ENCODE results near the gene MARK1.

DNA sequence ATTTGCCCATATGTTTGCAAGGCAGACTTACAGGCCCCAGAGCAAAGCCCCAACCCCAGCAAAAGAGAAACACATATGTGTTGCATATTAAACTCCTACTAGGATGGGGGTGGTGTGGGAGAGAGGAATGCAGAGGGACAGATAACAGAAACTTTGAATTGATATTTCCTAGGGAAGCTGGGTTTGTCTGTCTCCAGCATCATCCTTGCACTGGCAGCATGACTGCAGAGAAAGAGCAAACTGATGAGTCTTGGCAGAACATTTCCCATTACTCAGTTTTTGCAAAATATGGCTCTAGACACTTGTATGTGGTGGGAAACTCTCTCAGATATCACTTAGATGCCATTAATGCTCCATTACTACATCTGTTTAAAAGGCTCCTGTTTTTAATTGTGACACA lies 43.8 kb upstream of the MARK1 start:
- TF ChIP-seq, protein P1, sequence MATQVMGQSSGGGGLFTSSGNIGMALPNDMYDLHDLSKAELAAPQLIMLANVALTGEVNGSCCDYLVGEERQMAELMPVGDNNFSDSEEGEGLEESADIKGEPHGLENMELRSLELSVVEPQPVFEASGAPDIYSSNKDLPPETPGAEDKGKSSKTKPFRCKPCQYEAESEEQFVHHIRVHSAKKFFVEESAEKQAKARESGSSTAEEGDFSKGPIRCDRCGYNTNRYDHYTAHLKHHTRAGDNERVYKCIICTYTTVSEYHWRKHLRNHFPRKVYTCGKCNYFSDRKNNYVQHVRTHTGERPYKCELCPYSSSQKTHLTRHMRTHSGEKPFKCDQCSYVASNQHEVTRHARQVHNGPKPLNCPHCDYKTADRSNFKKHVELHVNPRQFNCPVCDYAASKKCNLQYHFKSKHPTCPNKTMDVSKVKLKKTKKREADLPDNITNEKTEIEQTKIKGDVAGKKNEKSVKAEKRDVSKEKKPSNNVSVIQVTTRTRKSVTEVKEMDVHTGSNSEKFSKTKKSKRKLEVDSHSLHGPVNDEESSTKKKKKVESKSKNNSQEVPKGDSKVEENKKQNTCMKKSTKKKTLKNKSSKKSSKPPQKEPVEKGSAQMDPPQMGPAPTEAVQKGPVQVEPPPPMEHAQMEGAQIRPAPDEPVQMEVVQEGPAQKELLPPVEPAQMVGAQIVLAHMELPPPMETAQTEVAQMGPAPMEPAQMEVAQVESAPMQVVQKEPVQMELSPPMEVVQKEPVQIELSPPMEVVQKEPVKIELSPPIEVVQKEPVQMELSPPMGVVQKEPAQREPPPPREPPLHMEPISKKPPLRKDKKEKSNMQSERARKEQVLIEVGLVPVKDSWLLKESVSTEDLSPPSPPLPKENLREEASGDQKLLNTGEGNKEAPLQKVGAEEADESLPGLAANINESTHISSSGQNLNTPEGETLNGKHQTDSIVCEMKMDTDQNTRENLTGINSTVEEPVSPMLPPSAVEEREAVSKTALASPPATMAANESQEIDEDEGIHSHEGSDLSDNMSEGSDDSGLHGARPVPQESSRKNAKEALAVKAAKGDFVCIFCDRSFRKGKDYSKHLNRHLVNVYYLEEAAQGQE (IDR thresholded peaks at IDR 0.05; ENCODE audit: unreplicated experiment): no peak
- TF ChIP-seq, protein P2, sequence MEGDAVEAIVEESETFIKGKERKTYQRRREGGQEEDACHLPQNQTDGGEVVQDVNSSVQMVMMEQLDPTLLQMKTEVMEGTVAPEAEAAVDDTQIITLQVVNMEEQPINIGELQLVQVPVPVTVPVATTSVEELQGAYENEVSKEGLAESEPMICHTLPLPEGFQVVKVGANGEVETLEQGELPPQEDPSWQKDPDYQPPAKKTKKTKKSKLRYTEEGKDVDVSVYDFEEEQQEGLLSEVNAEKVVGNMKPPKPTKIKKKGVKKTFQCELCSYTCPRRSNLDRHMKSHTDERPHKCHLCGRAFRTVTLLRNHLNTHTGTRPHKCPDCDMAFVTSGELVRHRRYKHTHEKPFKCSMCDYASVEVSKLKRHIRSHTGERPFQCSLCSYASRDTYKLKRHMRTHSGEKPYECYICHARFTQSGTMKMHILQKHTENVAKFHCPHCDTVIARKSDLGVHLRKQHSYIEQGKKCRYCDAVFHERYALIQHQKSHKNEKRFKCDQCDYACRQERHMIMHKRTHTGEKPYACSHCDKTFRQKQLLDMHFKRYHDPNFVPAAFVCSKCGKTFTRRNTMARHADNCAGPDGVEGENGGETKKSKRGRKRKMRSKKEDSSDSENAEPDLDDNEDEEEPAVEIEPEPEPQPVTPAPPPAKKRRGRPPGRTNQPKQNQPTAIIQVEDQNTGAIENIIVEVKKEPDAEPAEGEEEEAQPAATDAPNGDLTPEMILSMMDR (conservative IDR thresholded peaks at IDR 0.05; ENCODE audit: low read depth in 2 of 2): no peak
- no peak for TF ChIP-seq EZH2phosphoT487 (IDR thresholded peaks at IDR 0.05; ENCODE audit: unreplicated experiment)
- no peak for TF ChIP-seq EZH2 (IDR thresholded peaks at IDR 0.05; ENCODE audit: low read depth, unreplicated experiment)
- TF ChIP-seq POLR2AphosphoS5 (IDR thresholded peaks at IDR 0.05; ENCODE audit: low read depth): no peak
- TF ChIP-seq CREB1 (CRISPR knock-in tag; IDR thresholded peaks at IDR 0.05; ENCODE audit: low read depth): no peak
- TF ChIP-seq ZNF331 (CRISPR knock-in tag; IDR thresholded peaks at IDR 0.05; ENCODE audit: low read depth): no peak
- TF ChIP-seq JUNB (IDR thresholded peaks at IDR 0.05; ENCODE audit: unreplicated experiment): no peak
- TF ChIP-seq, protein P3, sequence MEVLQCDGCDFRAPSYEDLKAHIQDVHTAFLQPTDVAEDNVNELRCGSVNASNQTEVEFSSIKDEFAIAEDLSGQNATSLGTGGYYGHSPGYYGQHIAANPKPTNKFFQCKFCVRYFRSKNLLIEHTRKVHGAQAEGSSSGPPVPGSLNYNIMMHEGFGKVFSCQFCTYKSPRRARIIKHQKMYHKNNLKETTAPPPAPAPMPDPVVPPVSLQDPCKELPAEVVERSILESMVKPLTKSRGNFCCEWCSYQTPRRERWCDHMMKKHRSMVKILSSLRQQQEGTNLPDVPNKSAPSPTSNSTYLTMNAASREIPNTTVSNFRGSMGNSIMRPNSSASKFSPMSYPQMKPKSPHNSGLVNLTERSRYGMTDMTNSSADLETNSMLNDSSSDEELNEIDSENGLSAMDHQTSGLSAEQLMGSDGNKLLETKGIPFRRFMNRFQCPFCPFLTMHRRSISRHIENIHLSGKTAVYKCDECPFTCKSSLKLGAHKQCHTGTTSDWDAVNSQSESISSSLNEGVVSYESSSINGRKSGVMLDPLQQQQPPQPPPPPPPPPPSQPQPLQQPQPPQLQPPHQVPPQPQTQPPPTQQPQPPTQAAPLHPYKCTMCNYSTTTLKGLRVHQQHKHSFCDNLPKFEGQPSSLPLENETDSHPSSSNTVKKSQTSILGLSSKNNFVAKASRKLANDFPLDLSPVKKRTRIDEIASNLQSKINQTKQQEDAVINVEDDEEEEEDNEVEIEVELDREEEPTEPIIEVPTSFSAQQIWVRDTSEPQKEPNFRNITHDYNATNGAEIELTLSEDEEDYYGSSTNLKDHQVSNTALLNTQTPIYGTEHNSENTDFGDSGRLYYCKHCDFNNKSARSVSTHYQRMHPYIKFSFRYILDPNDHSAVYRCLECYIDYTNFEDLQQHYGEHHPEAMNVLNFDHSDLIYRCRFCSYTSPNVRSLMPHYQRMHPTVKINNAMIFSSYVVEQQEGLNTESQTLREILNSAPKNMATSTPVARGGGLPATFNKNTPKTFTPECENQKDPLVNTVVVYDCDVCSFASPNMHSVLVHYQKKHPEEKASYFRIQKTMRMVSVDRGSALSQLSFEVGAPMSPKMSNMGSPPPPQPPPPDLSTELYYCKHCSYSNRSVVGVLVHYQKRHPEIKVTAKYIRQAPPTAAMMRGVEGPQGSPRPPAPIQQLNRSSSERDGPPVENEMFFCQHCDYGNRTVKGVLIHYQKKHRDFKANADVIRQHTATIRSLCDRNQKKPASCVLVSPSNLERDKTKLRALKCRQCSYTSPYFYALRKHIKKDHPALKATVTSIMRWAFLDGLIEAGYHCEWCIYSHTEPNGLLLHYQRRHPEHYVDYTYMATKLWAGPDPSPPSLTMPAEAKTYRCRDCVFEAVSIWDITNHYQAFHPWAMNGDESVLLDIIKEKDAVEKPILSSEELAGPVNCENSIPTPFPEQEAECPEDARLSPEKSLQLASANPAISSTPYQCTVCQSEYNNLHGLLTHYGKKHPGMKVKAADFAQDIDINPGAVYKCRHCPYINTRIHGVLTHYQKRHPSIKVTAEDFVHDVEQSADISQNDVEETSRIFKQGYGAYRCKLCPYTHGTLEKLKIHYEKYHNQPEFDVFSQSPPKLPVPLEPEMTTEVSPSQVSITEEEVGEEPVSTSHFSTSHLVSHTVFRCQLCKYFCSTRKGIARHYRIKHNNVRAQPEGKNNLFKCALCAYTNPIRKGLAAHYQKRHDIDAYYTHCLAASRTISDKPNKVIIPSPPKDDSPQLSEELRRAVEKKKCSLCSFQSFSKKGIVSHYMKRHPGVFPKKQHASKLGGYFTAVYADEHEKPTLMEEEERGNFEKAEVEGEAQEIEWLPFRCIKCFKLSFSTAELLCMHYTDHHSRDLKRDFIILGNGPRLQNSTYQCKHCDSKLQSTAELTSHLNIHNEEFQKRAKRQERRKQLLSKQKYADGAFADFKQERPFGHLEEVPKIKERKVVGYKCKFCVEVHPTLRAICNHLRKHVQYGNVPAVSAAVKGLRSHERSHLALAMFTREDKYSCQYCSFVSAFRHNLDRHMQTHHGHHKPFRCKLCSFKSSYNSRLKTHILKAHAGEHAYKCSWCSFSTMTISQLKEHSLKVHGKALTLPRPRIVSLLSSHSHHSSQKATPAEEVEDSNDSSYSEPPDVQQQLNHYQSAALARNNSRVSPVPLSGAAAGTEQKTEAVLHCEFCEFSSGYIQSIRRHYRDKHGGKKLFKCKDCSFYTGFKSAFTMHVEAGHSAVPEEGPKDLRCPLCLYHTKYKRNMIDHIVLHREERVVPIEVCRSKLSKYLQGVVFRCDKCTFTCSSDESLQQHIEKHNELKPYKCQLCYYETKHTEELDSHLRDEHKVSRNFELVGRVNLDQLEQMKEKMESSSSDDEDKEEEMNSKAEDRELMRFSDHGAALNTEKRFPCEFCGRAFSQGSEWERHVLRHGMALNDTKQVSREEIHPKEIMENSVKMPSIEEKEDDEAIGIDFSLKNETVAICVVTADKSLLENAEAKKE (CRISPR knock-in tag; IDR thresholded peaks at IDR 0.05): no peak
- TF ChIP-seq, protein P4, sequence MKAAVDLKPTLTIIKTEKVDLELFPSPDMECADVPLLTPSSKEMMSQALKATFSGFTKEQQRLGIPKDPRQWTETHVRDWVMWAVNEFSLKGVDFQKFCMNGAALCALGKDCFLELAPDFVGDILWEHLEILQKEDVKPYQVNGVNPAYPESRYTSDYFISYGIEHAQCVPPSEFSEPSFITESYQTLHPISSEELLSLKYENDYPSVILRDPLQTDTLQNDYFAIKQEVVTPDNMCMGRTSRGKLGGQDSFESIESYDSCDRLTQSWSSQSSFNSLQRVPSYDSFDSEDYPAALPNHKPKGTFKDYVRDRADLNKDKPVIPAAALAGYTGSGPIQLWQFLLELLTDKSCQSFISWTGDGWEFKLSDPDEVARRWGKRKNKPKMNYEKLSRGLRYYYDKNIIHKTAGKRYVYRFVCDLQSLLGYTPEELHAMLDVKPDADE (IDR thresholded peaks at IDR 0.05): no peak
- TF ChIP-seq STAT1 (IDR thresholded peaks at IDR 0.05; ENCODE audit: unreplicated experiment): no peak
